Measurements from ENCODE around the gene NCBP1.

Gene NCBP1

DNA sequence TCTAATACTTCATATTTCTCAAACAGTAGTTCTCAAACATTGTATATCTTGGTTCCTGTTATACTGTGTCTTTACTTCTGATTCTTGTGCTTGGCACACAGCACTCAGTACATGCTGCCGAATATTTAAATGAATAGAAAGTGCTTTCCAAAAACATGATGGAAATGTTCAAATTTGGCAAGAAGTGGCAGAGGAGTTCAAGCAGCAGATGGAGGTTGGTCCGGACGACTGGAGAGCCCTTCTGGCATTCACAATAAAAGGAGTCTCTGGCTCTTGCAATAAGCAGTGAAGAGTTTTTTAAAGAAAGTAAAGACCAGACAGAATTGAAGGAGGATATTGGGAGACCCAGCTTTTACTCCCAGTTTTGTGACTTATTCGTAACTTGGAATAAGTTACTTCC, 36.7 kb upstream of the NCBP1 start:
- DNase-seq (ENCODE audit: low spot score) = no peak
- TF ChIP-seq, protein P1, sequence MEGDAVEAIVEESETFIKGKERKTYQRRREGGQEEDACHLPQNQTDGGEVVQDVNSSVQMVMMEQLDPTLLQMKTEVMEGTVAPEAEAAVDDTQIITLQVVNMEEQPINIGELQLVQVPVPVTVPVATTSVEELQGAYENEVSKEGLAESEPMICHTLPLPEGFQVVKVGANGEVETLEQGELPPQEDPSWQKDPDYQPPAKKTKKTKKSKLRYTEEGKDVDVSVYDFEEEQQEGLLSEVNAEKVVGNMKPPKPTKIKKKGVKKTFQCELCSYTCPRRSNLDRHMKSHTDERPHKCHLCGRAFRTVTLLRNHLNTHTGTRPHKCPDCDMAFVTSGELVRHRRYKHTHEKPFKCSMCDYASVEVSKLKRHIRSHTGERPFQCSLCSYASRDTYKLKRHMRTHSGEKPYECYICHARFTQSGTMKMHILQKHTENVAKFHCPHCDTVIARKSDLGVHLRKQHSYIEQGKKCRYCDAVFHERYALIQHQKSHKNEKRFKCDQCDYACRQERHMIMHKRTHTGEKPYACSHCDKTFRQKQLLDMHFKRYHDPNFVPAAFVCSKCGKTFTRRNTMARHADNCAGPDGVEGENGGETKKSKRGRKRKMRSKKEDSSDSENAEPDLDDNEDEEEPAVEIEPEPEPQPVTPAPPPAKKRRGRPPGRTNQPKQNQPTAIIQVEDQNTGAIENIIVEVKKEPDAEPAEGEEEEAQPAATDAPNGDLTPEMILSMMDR (IDR thresholded peaks at IDR 0.05; ENCODE audit: extremely low read depth, missing control alignments) = no peak

DNA sequence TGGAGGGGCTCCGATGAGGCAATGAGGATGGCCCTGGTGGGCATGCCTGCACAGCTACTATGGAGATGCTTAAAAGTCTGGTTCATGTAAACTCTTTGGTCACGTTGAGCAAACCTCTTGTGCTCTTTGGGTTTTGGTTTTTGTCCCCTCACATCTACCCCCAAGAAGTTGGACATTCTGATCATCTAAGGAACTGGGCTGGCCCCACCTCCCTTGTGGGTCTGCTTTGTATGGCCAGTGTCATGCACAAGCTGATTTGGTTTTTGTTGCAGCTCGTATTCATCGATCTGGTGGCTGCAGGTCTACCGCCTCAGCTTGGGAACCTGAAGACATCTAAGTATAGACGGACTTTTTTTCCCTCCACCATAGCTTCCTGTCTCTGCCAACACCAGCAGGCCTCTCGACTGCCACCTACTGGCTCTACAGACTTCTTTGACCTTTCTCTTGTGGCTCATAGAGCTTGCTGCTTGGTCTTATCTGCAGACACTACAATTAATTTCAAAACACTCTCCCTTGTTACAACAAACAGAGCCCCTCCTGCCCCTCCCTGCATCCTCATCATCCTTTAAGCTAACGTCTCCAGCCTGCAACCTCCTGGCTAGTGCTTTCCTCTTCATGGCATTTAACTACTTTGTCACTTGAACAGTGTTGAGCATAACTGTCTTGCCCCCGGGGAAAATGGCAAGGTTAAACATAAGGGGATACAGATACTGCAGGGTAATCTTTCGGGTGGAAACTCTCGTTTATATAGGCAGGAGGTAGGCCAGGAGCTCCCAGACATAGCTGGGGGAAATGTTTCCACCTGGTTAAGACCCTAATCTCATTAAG, 34.9 kb upstream of the NCBP1 start:
- DNase-seq (ENCODE audit: low spot score) = peak; percentile 80
- TF ChIP-seq, protein P1 (IDR thresholded peaks at IDR 0.05; ENCODE audit: extremely low read depth, missing control alignments) = peak; percentile 69

DNA sequence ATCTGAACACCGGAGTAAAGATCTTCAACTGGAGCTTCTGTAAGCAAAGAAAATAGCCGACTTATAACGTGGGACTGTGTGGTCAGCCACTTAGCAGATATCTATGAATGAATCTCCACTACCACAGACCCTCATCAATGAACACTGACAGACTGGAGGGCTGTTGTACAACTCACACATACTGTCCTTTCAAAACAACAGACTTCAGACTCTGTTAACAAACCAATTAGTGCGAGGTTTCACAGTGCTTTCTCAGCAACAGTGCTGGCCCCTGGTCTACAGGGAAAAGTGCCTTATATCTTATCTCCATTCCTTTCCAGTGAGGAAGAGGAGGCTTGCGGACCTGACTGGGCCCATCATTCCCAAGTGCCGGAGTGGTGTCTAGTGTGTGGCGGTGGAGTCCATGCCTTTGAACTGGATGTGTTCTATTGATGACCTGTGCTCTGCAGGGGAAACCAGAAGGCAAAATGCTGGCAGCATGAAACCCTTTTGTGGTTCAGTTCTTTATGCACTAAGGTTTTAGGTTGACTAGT, 34.2 kb upstream of the NCBP1 start:
- TF ChIP-seq, protein P1 (IDR thresholded peaks at IDR 0.05; ENCODE audit: extremely low read depth, missing control alignments) = no peak

DNA sequence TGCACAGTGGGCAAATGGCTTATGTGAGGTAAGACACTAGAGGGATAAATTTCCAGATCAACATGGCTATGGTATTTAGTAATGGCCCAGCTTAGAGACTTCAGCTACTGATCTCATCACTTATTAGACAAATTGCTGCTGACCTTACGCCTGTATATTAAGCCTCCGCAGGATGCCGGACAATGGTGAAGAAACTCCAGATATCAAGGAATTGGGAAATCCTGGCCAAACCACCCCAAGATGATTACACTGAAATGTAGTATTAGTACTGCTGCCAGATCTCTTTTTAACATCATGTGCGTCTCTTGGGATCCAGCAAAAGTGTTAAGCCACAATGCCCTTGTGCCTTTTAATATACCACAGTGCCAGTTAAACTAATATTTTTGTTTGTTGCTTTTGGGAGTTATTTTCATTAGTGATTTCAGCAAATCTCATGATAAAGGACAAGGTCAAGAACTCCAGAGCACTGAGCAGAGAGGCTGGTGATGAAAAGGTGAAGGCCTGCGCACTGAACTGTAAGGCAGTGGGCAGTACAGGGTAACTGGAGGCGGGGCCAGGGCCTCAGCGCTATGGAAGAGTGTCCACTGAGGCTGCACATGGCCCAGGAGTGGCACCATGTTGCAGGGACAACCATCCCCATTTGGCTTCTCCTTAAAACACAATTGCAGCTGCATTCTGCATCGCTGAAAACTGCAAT, 32.9 kb upstream of the NCBP1 start:
- DNase-seq (ENCODE audit: low spot score) = no peak
- TF ChIP-seq, protein P1 (IDR thresholded peaks at IDR 0.05; ENCODE audit: extremely low read depth, missing control alignments) = no peak

More for the DNA sequence above, 34.2 kb upstream of the NCBP1 start:
- DNase-seq (ENCODE audit: low spot score) = no peak

DNA sequence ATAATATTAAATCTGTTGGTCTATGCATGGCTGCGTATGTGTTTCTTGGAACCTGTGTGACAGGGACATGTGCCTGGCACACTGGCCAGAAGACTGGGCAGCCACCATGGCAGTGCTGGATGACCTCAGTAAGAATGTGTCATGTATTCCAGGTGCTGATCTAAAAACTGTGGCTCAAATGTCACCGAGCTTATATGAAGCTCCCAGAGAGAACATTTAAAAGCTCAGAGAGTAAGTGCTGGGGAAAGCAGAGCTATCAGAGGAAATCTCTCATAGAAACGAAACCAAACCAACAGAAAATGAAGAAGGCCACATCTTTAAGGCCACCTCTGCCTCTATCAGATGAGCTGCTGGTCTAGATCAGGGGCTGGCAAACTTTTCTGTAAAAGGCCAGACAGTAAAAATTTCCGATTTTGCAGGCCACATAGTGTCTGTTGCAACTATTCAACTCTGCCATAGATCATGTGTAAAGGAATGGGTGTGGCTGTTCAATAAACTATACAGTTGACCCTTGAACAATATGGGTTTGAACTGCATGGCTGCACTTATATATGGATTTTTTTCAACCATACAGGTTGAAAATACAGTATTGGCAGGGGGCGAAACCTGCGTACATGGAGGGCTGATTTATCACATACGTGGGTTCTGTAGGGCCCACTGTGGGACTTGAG, 32.3 kb upstream of the NCBP1 start:
- no peak for DNase-seq (ENCODE audit: low spot score)
- TF ChIP-seq, protein P1 (IDR thresholded peaks at IDR 0.05; ENCODE audit: extremely low read depth, missing control alignments) = no peak

DNA sequence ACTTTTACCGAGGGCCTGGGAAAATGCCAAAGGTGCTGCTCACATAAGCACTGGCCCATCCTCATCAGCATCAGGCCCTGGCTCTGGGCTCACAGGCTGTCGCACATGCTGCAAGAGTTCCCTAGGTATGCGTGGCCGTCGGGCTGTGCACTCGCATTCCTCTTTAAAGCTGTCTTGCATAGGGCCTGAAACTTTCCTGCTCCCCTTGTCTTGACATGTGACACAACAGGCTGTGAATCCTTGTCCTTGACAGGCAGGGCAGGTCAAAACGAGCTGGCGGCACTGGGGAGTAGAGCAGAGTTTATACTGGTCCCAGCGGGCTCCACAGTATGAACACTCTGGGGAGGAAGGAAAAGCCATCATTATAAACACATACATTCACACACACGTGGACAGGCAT, 31.2 kb upstream of the NCBP1 start:
- DNase-seq (ENCODE audit: low spot score) = no peak
- TF ChIP-seq, protein P1 (IDR thresholded peaks at IDR 0.05; ENCODE audit: extremely low read depth, missing control alignments) = no peak
